Neural progenitor cell (in vitro differentiated cells): Measurements from ENCODE around the gene BMP2K. TPM values are rescaled to one million over a fixed set of nuclear protein-coding genes. Genes with fewer than 3 reads are reported as not detected.

Experiments
- DNase-seq: peaks from one replicate; pipeline ENCODE4 v3.0.0-alpha.2; 2016; ENCODE audit warnings: low spot score
- H2AFZ ChIP-seq: fragments of 200-600 bp; sonication (generic); replicated peaks from 2 replicates; pipeline ENCODE4 v1.6.1; 2016; ENCODE audit warnings: antibody characterized with exemption
- H3F3A ChIP-seq: fragments of 200-600 bp; sonication (generic); 2 replicates; pipeline ENCODE4 v1.6.1; 2016; ENCODE audit warnings: antibody characterized with exemption, low read depth
- H3K27ac ChIP-seq: fragments of 200-600 bp; sonication (generic); 2 replicates; pipeline ENCODE4 v1.5.1; 2016; ENCODE audit warnings: mild to moderate bottlenecking
- H3K27me3 ChIP-seq: fragments of 200-600 bp; sonication (generic); 2 replicates; pipeline ENCODE4 v1.6.1; 2016; ENCODE audit warnings: mild to moderate bottlenecking, moderate library complexity
- H3K36me3 ChIP-seq: fragments of 200-600 bp; sonication (generic); 2 replicates; pipeline ENCODE4 v1.5.1; 2016
- H3K4me1 ChIP-seq: fragments of 200-600 bp; sonication (generic); 2 replicates; pipeline ENCODE4 v1.6.1; 2016; ENCODE audit warnings: mixed run types
- H3K4me2 ChIP-seq: fragments of 200-600 bp; sonication (generic); 2 replicates; pipeline ENCODE4 v1.6.1; 2016
- H3K4me3 ChIP-seq: fragments of 200-600 bp; sonication (generic); 2 replicates; pipeline ENCODE4 v1.5.1; 2016
- H3K79me2 ChIP-seq: fragments of 200-600 bp; sonication (generic); 2 replicates; pipeline ENCODE4 v1.6.1; 2016; ENCODE audit warnings: low read depth
- H3K9ac ChIP-seq: fragments of 200-600 bp; sonication (generic); 2 replicates; pipeline ENCODE4 v1.6.1; 2016
- H3K9me3 ChIP-seq: fragments of 200-600 bp; sonication (generic); 2 replicates; pipeline ENCODE4 v1.5.1; 2016; ENCODE audit warnings: low read depth
- H4K20me1 ChIP-seq: fragments of 200-600 bp; sonication (generic); 2 replicates; pipeline ENCODE4 v1.6.1; 2016; ENCODE audit warnings: low read depth
- H3K27ac Mint-ChIP-seq: 3 replicates; pipeline ENCODE4 v1.8.0; 2021; ENCODE audit warnings: mixed read lengths
- H3K27me3 Mint-ChIP-seq: 2 replicates; pipeline ENCODE4 v1.8.0; 2022; ENCODE audit warnings: low read depth, mild to moderate bottlenecking, inconsistent platforms, moderate library complexity, mixed read lengths; ENCODE audit not compliant: insufficient read depth
- H3K36me3 Mint-ChIP-seq: 3 replicates; pipeline ENCODE4 v1.8.0; 2021; ENCODE audit warnings: mixed read lengths
- H3K4me1 Mint-ChIP-seq: 3 replicates; pipeline ENCODE4 v1.8.0; 2021; ENCODE audit warnings: mixed read lengths
- H3K4me3 Mint-ChIP-seq: 3 replicates; pipeline ENCODE4 v1.8.0; 2021; ENCODE audit warnings: mild to moderate bottlenecking, moderate library complexity, mixed read lengths
- H3K9me3 Mint-ChIP-seq: 3 replicates; pipeline ENCODE4 v1.8.0; 2020; ENCODE audit warnings: mixed read lengths
- EZH2 ChIP-seq: fragments of 200-600 bp; sonication (generic); IDR thresholded peaks from 2 replicates; pipeline ENCODE4 v1.6.1; 2017; ENCODE audit warnings: antibody characterized with exemption, mild to moderate bottlenecking, moderate library complexity
- EZH2phosphoT487 ChIP-seq: fragments of 200-600 bp; sonication (generic); IDR thresholded peaks from 2 replicates; pipeline ENCODE4 v1.6.1; 2017; ENCODE audit warnings: antibody characterized with exemption
- total RNA-seq: library from RNA; depleted of rRNA; stranded (reverse); fragments of >200 nt; gene quantifications from 2 replicates; pipeline ENCODE4 v1.2.3, GENCODE V29; 2015; ENCODE audit warnings: low replicate concordance
- TF ChIP-seq, protein P1 (sequence below): fragments of 200-600 bp; sonication (generic); IDR thresholded peaks from 2 replicates; pipeline ENCODE4 v1.5.1; 2017; ENCODE audit warnings: antibody characterized with exemption, mild to moderate bottlenecking

Gene BMP2K
- total RNA-seq, 1 donor from 2014 or later, result 62.0 TPM

DNA sequence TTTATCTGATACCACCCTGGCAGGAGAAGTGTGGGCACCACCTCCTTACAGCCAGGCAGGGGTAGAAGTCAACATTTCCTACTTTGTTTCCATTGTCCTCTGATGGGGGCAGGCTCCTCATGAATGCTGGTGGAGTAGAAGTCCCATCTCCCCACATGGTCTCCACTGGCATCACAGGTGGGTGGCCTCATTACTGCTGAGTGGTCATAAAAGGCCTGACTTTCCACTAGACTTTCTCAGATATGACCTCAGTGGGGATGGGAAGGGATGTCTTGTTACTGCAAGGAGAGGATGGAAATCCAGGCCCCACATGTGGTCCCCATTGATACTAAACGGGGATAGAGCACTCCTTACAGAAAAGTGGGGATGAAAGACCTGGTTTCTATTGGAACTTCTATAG, 18.6 kb upstream of the BMP2K start:
- H4K20me1 ChIP-seq, result no peaks in the 10 kb centered on the region
- no peak for TF ChIP-seq EZH2phosphoT487
- TF ChIP-seq, protein P1, sequence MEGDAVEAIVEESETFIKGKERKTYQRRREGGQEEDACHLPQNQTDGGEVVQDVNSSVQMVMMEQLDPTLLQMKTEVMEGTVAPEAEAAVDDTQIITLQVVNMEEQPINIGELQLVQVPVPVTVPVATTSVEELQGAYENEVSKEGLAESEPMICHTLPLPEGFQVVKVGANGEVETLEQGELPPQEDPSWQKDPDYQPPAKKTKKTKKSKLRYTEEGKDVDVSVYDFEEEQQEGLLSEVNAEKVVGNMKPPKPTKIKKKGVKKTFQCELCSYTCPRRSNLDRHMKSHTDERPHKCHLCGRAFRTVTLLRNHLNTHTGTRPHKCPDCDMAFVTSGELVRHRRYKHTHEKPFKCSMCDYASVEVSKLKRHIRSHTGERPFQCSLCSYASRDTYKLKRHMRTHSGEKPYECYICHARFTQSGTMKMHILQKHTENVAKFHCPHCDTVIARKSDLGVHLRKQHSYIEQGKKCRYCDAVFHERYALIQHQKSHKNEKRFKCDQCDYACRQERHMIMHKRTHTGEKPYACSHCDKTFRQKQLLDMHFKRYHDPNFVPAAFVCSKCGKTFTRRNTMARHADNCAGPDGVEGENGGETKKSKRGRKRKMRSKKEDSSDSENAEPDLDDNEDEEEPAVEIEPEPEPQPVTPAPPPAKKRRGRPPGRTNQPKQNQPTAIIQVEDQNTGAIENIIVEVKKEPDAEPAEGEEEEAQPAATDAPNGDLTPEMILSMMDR, result no peak
- no peak for TF ChIP-seq EZH2
- H3K9me3 ChIP-seq, result no peaks in the 10 kb centered on the region
- Mint-ChIP-seq H3K9me3 (no peaks in the 10 kb centered on the region), H3K4me1 (no peaks in the 10 kb centered on the region), H3K36me3 (no peaks in the 10 kb centered on the region), H3K27ac (no peak overlapping the region), H3K27me3 (peaks cover 2% of the 10 kb centered on the region), H3K4me3 (no peak overlapping the region)
- H3K27me3 ChIP-seq, result no peaks in the 10 kb centered on the region
- H3K4me3 ChIP-seq, result no peak overlapping the region
- no peaks in the 10 kb centered on the region for H3K4me1 ChIP-seq
- no peaks in the 10 kb centered on the region for H3K36me3 ChIP-seq
- no peak for DNase-seq
- H2AFZ ChIP-seq, result no peak overlapping the region
- H3K27ac ChIP-seq, result no peak overlapping the region
- no peaks in the 10 kb centered on the region for H3F3A ChIP-seq
- no peak overlapping the region for H3K4me2 ChIP-seq
- H3K79me2 ChIP-seq, result no peaks in the 10 kb centered on the region
- no peak overlapping the region for H3K9ac ChIP-seq

DNA sequence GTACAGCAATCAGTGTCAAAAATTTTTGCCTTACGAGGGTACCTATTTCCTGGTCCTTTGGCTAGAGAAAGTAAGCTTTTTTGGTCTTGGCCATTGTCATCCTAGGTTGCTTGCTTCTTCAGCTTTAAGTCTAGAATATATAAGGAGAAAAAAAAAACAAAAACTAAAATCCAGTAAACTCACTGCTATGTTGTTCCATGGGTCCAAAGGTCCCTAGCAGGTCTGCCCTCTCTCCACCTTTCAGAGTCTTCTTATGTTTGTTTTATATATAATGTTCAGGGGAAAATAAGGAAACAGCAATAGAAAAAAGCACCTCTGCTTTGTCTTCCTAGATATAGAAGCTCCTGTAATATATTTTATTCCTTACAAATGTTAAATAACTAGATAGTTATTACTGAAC, 18.1 kb upstream of the BMP2K start:
- TF ChIP-seq, protein P1, result no peak
- TF ChIP-seq EZH2phosphoT487 (no peak), EZH2 (no peak)
- H3K27me3 ChIP-seq, result no peaks in the 10 kb centered on the region
- Mint-ChIP-seq H3K27me3 (peaks cover 2% of the 10 kb centered on the region), H3K4me3 (no peak overlapping the region), H3K27ac (no peak overlapping the region), H3K9me3 (no peaks in the 10 kb centered on the region), H3K36me3 (no peaks in the 10 kb centered on the region), H3K4me1 (no peaks in the 10 kb centered on the region)
- no peak overlapping the region for H3K4me2 ChIP-seq
- H3K9me3 ChIP-seq, result no peaks in the 10 kb centered on the region
- H3K4me3 ChIP-seq, result no peak overlapping the region
- H3K4me1 ChIP-seq, result no peaks in the 10 kb centered on the region
- no peak overlapping the region for H2AFZ ChIP-seq
- H3K36me3 ChIP-seq, result no peaks in the 10 kb centered on the region
- H3K9ac ChIP-seq, result no peak overlapping the region
- H3K27ac ChIP-seq, result no peak overlapping the region
- no peaks in the 10 kb centered on the region for H3K79me2 ChIP-seq
- H4K20me1 ChIP-seq, result no peaks in the 10 kb centered on the region
- DNase-seq, result no peak
- H3F3A ChIP-seq, result no peaks in the 10 kb centered on the region

- no peak overlapping the region for H3K4me3 Mint-ChIP-seq
- H3K36me3 Mint-ChIP-seq, result no peaks in the 10 kb centered on the region
- no peaks in the 10 kb centered on the region for H3K4me1 ChIP-seq
- no peak overlapping the region for H3K27ac Mint-ChIP-seq
- H3K27me3 ChIP-seq, result no peaks in the 10 kb centered on the region
- no peaks in the 10 kb centered on the region for H4K20me1 ChIP-seq
- H3K27ac ChIP-seq, result no peak overlapping the region
- H3K4me3 ChIP-seq, result no peak overlapping the region
- H3K36me3 ChIP-seq, result no peaks in the 10 kb centered on the region
- peaks cover 2% of the 10 kb centered on the region for H3K27me3 Mint-ChIP-seq
- no peak for TF ChIP-seq EZH2
- TF ChIP-seq, protein P1, result no peak
- no peak for TF ChIP-seq EZH2phosphoT487
- no peaks in the 10 kb centered on the region for H3K9me3 Mint-ChIP-seq
- H3K9ac ChIP-seq, result no peak overlapping the region
- H3K4me1 Mint-ChIP-seq, result no peaks in the 10 kb centered on the region
- H3K4me2 ChIP-seq, result no peak overlapping the region
- no peak for DNase-seq
- no peaks in the 10 kb centered on the region for H3K9me3 ChIP-seq
- H3K79me2 ChIP-seq, result no peaks in the 10 kb centered on the region
- no peaks in the 10 kb centered on the region for H3F3A ChIP-seq
- H2AFZ ChIP-seq, result no peak overlapping the region
Observed at GRCh38 chr4:78762529-78762928, 13.6 kb upstream of the BMP2K start.
